Hematopoietic multipotent progenitor cell treated with erythropoietin and hydrocortisone succinate and interleukin-3 and kit ligand, for 4 days (in vitro differentiated cells): ENCODE data around the gene BDH1.
"Not testable (repeated sequence)": the region's sequence is repeated elsewhere in the genome, so short reads cannot be mapped to it uniquely, and the experiment has no call there.

Experiments used
- DNase-seq: peaks from one replicate; pipeline ENCODE4 v3.0.0-alpha.2; 2015

The BDH1 gene

GRCh38 chr3:197484204-197484901 lies 71.4 kb downstream of the BDH1 start:
- DNase-seq: no peak

- DNase-seq: no peak
Observed at GRCh38 chr3:197482001-197482400, 73.8 kb downstream of the BDH1 start.

- DNase-seq: no peak
Observed at GRCh38 chr3:197480320-197480719, 75.4 kb downstream of the BDH1 start.

- DNase-seq: no peak
Observed at GRCh38 chr3:197478746-197479668, 76.8 kb downstream of the BDH1 start.

GRCh38 chr3:197477816-197478215 lies 78.0 kb downstream of the BDH1 start:
- DNase-seq: not testable (repeated sequence)

- DNase-seq: no peak
Observed at GRCh38 chr3:197475997-197476525, 79.7 kb downstream of the BDH1 start.

- DNase-seq: no peak
Observed at GRCh38 chr3:197475514-197475913, 80.3 kb downstream of the BDH1 start.

GRCh38 chr3:197472151-197472550 lies 83.6 kb downstream of the BDH1 start:
- no peak for DNase-seq

- no peak for DNase-seq
Observed at GRCh38 chr3:197471221-197472010, 84.4 kb downstream of the BDH1 start.

- DNase-seq: no peak
Observed at GRCh38 chr3:197468866-197469382, 86.8 kb downstream of the BDH1 start.

GRCh38 chr3:197468167-197468566 lies 87.6 kb downstream of the BDH1 start:
- DNase-seq: no peak

GRCh38 chr3:197466586-197467399 lies 89.0 kb downstream of the BDH1 start:
- DNase-seq: no peak

- DNase-seq: no peak
Observed at GRCh38 chr3:197465996-197466549, 89.7 kb downstream of the BDH1 start.

- DNase-seq: no peak
Observed at GRCh38 chr3:197465197-197465995, 90.4 kb downstream of the BDH1 start.

- no peak for DNase-seq
Observed at GRCh38 chr3:197464794-197465193, 91.0 kb downstream of the BDH1 start.

- DNase-seq: no peak
Observed at GRCh38 chr3:197463279-197463678, 92.5 kb downstream of the BDH1 start.

- no peak for DNase-seq
Observed at GRCh38 chr3:197462808-197463207, 93.0 kb downstream of the BDH1 start.

GRCh38 chr3:197460639-197461038 lies 95.1 kb downstream of the BDH1 start:
- no peak for DNase-seq

GRCh38 chr3:197460002-197460401 lies 95.8 kb downstream of the BDH1 start:
- no peak for DNase-seq
